HG02938 (cell line): ENCODE results near the gene CTBP2.

Experiments
- ATAC-seq: cut with Tn5 transposase; IDR thresholded peaks from one replicate; pipeline ENCODE4 v1.9.1; 2021; ENCODE audit warnings: mild to moderate bottlenecking, moderate library complexity; ENCODE audit not compliant: unreplicated experiment

Gene CTBP2

GRCh38 chr10:125026036-125026931 lies 134.1 kb downstream of the CTBP2 start:
- ATAC-seq, result no peak

DNA sequence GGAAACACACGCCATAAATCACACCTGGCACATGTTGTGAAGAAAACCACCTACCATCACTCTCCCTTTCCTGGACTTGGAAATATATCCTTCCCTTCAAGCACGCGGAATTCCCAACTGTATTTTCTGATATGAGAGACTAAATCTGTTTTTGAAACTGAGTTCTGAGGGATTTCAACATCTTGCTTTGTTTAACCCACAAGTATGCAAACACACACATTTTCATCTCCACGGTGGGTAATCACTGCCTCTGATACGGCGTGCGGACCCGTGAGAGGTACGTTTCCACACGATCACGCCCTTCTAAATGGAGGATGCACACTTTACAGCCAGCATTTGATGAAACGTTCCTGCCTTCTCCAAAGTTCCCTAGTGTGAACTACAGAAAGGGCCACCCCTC lies 135.0 kb downstream of the CTBP2 start:
- ATAC-seq, result no peak

DNA sequence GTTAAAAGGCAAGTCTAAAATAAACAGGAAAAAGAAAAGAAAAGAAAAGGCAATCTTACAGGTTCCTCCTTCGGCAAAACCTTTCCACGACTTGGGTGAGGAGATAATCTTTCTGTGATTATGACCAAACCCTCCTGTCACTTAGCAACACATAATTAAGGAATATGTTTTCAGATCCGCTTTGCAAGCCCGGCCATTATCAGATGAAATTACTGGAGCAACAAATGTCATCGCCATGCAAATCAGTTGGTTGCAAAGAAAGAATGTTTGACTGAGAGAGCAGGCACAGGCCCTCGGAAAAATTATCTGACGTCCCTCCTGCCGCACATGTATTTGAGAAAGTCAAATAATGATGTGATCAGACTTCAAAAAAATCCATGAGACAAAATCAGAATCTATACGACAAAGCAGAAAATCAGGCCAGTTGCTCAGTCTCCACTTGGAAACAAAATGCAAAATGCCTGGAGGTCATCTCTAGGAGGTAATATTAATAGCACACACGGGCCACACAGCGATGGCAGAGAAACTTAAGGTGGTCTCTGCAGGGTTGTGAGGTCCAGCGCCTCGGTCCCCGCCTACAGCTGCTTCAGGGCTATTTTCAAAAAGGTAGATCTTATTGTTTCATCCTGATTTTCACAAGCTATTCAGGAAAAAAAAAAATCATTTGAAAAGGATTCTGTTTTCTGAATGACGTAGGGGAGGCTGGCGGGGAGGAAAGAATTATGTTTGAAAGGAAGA lies 135.7 kb downstream of the CTBP2 start:
- no peak for ATAC-seq

DNA sequence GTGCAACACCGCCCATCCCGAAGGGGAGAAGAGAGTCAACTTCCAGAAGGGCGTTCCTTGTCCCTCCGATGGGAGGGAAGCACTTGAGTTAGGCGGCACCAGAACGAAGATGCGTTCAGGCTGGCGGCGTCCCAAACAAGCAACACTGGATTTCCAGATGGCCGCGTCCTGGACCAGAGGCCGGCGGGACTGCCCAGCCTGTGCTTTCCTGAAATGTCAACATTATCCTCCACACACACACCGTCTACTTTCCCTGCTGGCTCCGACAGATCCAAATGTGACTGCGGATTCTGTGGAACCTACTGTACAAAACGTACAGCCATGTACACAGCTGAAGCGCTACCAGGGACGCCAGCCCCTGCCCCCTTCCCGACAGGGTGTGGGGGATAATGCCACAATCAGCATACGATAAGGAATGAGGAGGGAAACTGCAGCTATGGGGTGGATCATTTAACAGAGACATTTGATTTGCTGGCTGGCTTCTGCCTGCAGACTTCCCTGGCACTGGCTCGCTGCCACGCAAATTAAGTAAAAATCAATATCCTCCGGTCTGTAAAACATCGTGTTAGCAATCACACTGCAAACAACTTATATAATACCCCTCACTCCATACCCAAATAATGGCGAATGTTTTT lies 136.4 kb downstream of the CTBP2 start:
- ATAC-seq, result no peak

- ATAC-seq, result no peak
These were observed 137.1 kb downstream of the CTBP2 start for GRCh38 chr10:125023255-125023654.

DNA sequence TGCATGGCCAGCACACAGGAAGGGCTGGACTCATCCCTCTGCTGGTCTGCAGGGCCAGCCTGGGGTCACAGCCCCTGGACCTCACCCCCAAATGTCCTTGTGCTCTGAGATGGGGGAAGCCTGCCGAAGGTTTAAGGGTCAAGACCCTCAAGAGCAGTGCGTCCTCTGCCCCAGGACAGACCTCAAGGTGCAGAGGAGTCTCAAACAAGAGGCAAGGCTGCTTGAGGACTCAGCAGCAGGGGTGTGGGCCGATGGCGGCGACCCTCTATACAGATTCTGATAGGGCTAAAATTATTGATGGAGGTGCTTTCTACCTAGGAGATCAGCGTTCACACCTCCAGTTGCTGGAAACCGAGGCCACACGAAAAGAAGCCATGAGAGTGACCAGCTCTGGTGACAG lies 137.7 kb downstream of the CTBP2 start:
- no peak for ATAC-seq

DNA sequence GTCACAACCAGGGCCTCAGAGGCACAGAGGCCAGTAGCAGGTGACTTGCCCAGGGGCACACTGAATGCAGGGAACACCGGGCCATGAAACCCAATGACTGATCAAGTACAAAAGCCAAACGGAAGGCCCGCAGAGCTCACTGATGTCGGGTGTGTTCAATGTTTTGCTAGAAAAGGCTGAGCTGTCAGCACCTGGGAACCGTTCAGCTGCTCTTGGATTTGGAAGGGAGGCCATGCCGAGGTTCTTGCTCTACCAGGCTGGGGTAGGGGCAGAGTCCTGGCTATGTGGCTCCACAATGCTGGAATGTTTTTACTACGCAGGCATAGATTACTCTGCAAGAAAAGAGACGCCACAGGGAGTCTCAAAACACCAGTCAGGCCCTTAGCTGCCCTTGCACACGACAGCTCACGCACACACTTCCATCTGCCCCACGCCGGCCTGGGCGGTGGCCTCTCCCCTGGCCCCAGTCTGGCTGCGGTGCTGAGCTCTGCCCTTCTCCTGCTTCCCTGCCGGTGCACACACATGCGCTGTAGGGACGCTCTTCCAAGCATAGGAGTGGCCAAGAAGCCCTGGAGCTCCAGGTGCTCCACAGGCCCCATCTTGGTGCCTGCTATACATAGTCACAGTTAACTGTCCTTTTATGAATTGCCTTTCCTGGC lies 138.5 kb downstream of the CTBP2 start:
- ATAC-seq, result no peak

- ATAC-seq, result no peak
These were observed 139.5 kb downstream of the CTBP2 start for GRCh38 chr10:125020871-125021270.

DNA sequence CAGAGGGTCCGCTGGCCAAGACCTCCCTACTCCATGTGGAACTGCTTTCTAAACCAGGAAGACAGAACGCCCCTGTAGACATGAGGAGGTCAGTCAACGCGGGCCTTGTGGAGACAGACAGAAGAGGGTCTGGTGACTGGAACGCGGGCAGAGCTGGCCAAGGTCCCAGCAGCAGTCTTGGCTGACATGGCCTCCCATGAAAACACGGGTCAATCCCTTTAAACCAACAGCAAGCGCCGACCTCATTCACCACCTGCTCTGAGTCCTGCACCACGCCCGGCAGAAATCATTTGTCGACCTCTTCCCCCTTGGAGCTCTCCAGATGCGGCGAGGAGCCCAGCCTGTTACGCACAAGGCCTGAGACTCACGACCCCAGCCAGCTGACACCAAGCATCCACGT lies 140.0 kb downstream of the CTBP2 start:
- no peak for ATAC-seq

GRCh38 chr10:125018576-125019143 lies 141.7 kb downstream of the CTBP2 start:
- no peak for ATAC-seq

DNA sequence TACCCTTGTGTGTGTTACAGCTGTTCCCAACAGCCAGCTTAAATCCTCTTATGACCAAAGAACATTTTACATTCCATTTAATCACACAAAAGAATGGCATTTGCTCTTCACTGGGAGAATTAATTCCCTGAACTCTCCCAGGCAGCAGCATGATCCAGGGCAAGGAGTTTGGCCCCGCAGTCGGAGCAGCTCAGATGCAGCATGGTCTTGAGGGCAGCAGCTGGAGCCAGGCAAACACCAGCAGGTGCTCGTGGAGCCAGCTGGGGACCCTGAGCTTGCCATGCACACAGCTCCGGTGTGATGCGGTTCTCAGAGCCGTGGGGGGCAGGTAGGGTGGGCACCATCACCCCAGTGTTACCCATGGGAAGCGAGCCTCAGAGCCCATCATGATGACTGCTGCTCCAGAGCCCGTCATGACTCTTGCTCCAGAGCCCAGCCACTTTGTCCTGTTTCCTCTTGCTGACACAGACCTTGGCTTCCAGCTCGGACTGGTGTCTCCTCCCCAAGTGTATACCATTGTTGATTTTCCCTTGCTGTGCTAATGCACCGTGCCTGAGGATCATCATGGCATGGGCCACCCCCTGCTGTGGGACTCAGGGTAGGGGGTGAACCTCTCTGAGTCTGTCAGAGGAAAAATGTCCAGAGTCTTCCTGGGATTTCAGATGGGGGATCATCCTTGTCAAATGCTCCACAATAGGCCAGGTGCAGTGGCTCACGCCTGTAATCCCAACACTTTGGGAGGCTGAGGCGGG lies 142.6 kb downstream of the CTBP2 start:
- no peak for ATAC-seq

- no peak for ATAC-seq
These were observed 143.7 kb downstream of the CTBP2 start for GRCh38 chr10:125016611-125017202.

DNA sequence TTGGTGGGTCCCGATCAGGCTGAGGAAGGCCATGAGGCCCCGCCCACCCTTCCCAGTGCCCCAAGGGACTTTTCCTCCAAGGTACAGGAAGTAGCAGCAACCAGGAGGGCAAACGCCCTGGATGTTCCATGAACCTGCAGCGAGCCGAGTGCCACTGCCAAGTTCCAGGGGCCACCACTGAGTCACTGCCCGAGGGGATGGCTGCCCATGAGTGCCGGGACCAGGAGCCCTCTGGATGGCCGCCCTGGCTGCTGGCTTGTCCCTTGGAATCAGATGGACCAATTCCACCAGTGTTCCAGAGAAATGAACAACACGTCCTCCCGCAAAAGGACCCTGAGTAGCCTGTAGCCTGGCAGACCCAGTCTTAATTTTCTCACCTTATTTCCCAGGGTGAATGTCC lies 144.2 kb downstream of the CTBP2 start:
- no peak for ATAC-seq

DNA sequence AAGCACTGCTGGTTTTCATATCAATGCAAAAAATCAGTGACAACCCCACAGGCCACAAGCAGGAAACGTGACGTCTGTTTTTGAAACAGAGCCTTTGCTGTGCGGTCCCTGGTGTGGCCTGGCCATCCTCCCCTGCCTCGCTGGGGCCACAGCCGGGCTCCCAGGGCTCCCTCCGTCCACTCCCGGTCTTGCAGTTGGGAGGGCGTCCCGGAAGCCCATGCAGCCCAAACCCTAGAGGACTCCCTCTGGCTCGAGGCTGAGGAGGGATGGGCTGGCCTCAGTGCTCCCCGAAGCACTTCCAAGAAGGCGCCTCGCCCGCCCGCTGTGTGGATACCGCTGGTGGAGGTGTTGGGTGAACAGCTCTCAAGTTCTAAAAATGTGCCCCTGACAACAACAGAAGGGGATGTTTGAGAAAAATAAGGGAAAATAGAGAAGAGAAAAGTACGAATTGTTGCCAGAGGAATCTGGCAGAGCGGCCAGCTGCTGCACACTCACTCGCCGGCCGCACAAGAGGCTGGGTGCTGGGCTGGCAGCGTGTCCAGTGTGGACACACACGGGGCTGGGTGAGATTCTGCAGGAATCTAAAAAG lies 144.9 kb downstream of the CTBP2 start:
- no peak for ATAC-seq

DNA sequence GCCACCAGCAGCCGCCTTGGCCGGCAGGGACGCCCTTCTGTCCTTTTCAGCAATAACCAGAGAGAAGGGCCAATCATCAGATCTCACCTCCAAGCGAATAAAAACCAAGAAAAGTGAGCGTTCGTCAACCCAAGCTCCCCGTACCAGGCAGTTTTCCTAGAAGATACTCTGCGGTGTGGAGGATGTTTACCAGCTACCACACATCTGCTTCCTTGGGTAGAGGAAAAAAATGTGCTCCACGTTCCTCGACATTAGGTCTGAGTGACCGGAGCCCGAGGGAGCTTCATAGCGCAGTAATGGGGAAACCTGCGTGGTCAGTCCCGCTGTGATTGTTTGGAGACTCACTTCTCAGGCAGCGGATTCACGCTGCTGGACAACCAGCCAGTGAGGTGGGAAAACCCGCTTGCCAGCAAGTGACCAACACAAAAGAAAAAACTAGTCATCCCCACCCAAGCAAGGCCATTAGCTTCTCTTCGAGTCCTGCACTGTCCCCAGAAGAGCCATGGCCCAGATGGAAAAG lies 145.5 kb downstream of the CTBP2 start:
- ATAC-seq, result no peak

DNA sequence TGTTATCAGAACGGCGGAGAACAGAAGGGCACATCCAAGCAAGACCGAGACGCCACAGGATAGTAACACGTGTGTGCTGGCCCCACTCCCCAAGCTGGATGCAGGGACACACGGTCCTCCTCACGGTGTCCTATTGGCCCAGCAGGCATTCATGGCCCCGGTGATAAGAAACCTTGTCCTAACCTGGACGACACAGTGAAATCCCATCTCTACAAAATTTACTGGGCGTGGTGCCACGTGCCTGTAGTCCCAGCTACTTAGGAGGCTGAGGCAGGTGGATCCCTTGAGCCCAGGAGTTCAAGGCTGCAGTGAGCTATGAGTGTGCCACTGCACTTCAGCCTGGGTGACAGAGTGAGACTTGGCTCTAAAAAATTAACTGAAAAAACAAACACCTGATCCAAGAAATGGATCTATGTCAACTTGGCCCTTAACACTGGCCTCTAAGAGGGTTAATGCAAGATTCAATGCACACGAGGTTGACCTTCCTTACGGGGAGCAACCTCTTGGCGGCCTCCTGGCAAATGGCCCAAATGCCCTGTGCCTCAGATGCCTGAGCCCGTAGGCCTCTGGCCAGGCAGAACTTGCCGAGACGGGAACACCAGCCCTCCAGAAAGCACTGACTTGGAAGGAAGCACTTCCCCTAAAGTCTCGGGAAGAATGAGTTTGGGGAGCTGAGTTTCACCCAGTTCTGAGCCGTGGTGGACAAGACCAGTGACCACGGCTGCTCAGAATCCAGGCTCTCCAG lies 146.1 kb downstream of the CTBP2 start:
- no peak for ATAC-seq

DNA sequence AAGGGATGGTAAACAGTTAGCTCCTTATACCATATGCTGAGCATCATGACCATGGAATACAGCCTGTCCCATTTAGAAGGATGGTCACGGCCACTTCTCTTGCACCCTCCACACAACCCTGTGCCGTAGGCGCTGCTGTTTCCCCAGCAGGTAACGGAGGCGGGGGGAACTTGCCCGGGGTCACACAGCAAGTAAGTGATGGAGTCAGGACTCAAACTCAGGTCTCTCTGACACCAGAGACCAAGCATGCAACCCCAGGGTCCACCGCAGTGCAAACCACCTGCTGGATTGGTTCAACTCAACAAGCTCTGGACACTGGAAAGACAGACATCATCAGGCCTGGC lies 146.9 kb downstream of the CTBP2 start:
- no peak for ATAC-seq

GRCh38 chr10:125012851-125013528 lies 147.4 kb downstream of the CTBP2 start:
- ATAC-seq, result no peak
